ENCODE data around the gene ME1. TPM values are rescaled to one million over a fixed set of nuclear protein-coding genes. Genes with fewer than 3 reads are reported as not detected.

ME1 gene
- total RNA-seq, 1 experiment from 2014 or later, result 7.8 TPM

- Histone ChIP-seq H4K5ac (ENCODE audit: insufficient read length, low read depth, low read length) (no peak overlapping the region), H2BK5ac (ENCODE audit: insufficient read length, low read length) (no peak overlapping the region), H3K56ac (ENCODE audit: insufficient read length, low read depth, low read length) (no peak overlapping the region), H2AFZ (ENCODE audit: low read length) (no peak overlapping the region), H4K8ac (replicated peaks; ENCODE audit: insufficient read length, low read depth, low read length) (no peak overlapping the region), H3K23me2 (ENCODE audit: insufficient read length, low read depth, low read length, poor library complexity, severe bottlenecking) (no peaks in the 10 kb centered on the region), H3K9ac (ENCODE audit: extremely low read depth, insufficient read length, low read length) (no peak overlapping the region), H3K4me1 (ENCODE audit: insufficient read depth, low read length) (no peaks in the 10 kb centered on the region), H3K14ac (ENCODE audit: insufficient read depth, low read length) (no peak overlapping the region), H3K4me2 (ENCODE audit: insufficient read depth, insufficient read length, low read length) (no peak overlapping the region), H3K18ac (ENCODE audit: insufficient read length, low read depth, low read length) (no peak overlapping the region), H3K27me3 (ENCODE audit: insufficient read depth, low read length) (no peaks in the 10 kb centered on the region), H2AK5ac (ENCODE audit: insufficient read length, low read length) (no peak overlapping the region), H2BK12ac (ENCODE audit: insufficient read length, low read depth, low read length) (no peak overlapping the region), H2BK120ac (ENCODE audit: low read depth, low read length, poor library complexity, severe bottlenecking) (no peak overlapping the region), H3K79me2 (ENCODE audit: insufficient read depth, low read length) (no peaks in the 10 kb centered on the region), H2BK20ac (ENCODE audit: low read depth, low read length, poor library complexity, severe bottlenecking) (no peak overlapping the region), H4K20me1 (ENCODE audit: control insufficient read depth, insufficient read depth, insufficient read length) (no peaks in the 10 kb centered on the region), H3K9me3 (ENCODE audit: control insufficient read depth, low read depth, low read length) (no peaks in the 10 kb centered on the region), H3T11ph (ENCODE audit: low read length) (no peak overlapping the region), H2BK15ac (ENCODE audit: low read depth, low read length) (no peak overlapping the region), H3K79me1 (ENCODE audit: insufficient read depth, low read depth, low read length, poor library complexity, severe bottlenecking) (no peaks in the 10 kb centered on the region), H4K91ac (ENCODE audit: insufficient read length, low read depth, low read length) (no peak overlapping the region), H3K4ac (ENCODE audit: low read depth, low read length) (no peak overlapping the region), H3K23ac (ENCODE audit: insufficient read length, low read depth, low read length) (no peak overlapping the region), H3K27ac (ENCODE audit: insufficient read length, low read depth, low read length) (no peak overlapping the region)
- Mint-ChIP-seq H3K27me3 (ENCODE audit: low read depth) (no peaks in the 10 kb centered on the region), H3K9me3 (no peaks in the 10 kb centered on the region), H3K4me3 (no peak overlapping the region), H3K36me3 (ENCODE audit: insufficient read depth in 1 of 3, low read depth in 3 of 3) (no peaks in the 10 kb centered on the region), H3K4me1 (peaks cover 0 to 5% of the 10 kb centered on the region in 2 experiments; a peak in 2 of 4 replicates), H3K27ac (no peak overlapping the region)
- DNase-seq, result no peak
- no peak for TF ChIP-seq CTCF (conservative IDR thresholded peaks at IDR 0.05)
- no CpG with 5 or more reads among the region's 1 CpG for WGBS (ENCODE audit: extremely low coverage, insufficient read length, low lambda C conversion rate)
Observed at GRCh38 chr6:83258517-83258916, 172.3 kb downstream of the ME1 start.
